Ishikawa (cell line): Measurements from ENCODE around the gene MPV17.

Source experiments
- CREB1 ChIP-seq: IDR thresholded peaks from 2 replicates; pipeline ENCODE4 v1.6.1; 2012; ENCODE audit warnings: low read depth
- EP300 ChIP-seq: IDR thresholded peaks from 2 replicates; pipeline ENCODE4 v1.6.1; 2012; ENCODE audit warnings: borderline replicate concordance
- FOXM1 ChIP-seq: IDR thresholded peaks from 2 replicates; pipeline ENCODE4 v1.6.1; 2012; ENCODE audit warnings: low read depth, borderline replicate concordance
- MAX ChIP-seq: IDR thresholded peaks from 2 replicates; pipeline ENCODE4 v1.6.1; 2012
- REST ChIP-seq: IDR thresholded peaks from 2 replicates; pipeline ENCODE4 v1.6.1; 2012; ENCODE audit warnings: low read depth, mild to moderate bottlenecking
- USF1 ChIP-seq: IDR thresholded peaks from 2 replicates; pipeline ENCODE4 v1.6.1; 2012

- no peak for TF ChIP-seq EP300
- peak; percentile 23; the same call in 1 of the 2 replicates for TF ChIP-seq MAX
- TF ChIP-seq REST, result no peak
- no peak for TF ChIP-seq CREB1
- no peak for TF ChIP-seq FOXM1
- no peak for TF ChIP-seq USF1
These were observed 16.8 kb downstream of the MPV17 start for GRCh38 chr2:27306136-27306535.
